ENCODE results near the gene VIL1. TPM values are rescaled to one million over a fixed set of nuclear protein-coding genes. Genes with fewer than 3 reads are reported as not detected.

Gene VIL1
- total RNA-seq, result not detected

DNA sequence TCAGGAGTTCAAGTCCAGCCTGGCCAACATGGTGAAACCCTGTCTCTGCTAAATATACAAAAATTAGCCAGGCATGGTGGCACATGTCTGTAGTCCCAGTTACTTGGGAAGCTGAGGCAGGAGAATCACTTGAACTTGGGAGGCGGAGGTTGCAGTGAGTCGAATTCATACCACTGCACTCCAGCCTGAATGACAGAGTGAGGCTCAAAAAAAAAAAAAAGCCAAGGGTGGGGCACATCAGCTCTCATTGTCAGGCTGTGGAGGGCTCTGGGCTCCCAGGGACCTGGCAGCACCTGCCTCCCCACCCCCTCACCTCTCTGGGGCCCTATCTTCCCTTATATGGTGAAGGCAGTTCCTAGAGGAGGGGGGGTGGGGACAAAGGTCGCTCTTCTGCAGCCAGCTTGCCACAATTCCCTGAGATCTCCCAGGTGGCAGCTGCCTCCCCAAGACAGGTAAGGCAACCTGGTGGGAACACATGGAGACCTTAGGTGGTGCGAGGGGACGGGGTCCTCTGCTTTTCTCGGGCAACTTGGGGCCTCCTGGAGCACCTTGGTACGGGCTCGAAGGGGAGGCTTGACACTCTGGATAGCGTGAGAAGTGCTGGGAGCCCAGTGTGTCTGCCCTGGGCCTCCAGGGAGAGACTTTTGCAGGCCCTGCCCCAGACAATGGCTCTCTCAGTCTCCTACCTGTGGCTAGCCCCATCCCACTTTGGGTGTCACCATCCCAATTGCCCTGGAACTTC lies at the start of gene VIL1:
Gene VIL1 (plus strand): TSS at position 407 of the 742 bp plus-strand sequence. CDS start 4,656 bp downstream, outside the sequence.
- Histone ChIP-seq H3K27me3 (no peaks in the 10 kb centered on the region), H3K9me3 (no peaks in the 10 kb centered on the region), H3K36me3 (no peaks in the 10 kb centered on the region), H3K27ac (peak within 1 kb of the TSS in 1 of 4 donors; percentile 40), H3K4me3 (peak within 1 kb of the TSS in 1 of 4 donors; percentile 12), H3K4me1 (no peaks in the 10 kb centered on the region)
- WGBS, 2 donors, result 82 to 83% methylated on average over 5 to 9 of the region's 9 CpGs
- DNase-seq (ENCODE audit: low spot score in 2 of 2), result no peak
- TF ChIP-seq, protein P1, sequence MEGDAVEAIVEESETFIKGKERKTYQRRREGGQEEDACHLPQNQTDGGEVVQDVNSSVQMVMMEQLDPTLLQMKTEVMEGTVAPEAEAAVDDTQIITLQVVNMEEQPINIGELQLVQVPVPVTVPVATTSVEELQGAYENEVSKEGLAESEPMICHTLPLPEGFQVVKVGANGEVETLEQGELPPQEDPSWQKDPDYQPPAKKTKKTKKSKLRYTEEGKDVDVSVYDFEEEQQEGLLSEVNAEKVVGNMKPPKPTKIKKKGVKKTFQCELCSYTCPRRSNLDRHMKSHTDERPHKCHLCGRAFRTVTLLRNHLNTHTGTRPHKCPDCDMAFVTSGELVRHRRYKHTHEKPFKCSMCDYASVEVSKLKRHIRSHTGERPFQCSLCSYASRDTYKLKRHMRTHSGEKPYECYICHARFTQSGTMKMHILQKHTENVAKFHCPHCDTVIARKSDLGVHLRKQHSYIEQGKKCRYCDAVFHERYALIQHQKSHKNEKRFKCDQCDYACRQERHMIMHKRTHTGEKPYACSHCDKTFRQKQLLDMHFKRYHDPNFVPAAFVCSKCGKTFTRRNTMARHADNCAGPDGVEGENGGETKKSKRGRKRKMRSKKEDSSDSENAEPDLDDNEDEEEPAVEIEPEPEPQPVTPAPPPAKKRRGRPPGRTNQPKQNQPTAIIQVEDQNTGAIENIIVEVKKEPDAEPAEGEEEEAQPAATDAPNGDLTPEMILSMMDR (IDR thresholded peaks at IDR 0.05), result no peak
- TF ChIP-seq EP300 (IDR thresholded peaks at IDR 0.05), result no peak
- TF ChIP-seq POLR2A (IDR thresholded peaks at IDR 0.05), result no peak

DNA sequence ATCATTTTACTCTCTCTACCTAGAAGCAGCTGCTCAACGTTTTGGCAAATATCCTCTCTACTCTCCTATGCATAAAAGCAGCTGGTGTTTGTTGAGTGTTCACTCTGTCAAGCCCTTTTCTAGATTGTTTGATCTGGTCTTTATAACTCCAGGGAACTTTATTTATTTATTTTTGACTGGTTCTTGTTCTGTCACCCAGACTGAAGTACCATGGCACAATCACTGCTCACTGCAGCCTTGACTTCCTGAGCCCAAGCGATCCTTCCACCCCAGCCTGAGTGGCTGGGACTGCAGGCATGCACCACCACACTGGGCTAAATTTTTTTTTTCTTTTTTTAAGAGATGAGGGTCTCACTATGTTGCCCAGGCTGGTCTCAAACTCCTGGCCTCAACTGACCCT lies 49.6 kb upstream of the VIL1 start:
- Histone ChIP-seq H3K27ac (peak overlapping the region in 3 of 4 donors; percentile 83 to 94 (median 91)), H3K4me3 (peak overlapping the region in 1 of 4 donors; percentile 61), H3K27me3 (no peaks in the 10 kb centered on the region), H3K9me3 (peaks cover 0 to 7% (median 0%) of the 10 kb centered on the region in 4 donors), H3K36me3 (no peaks in the 10 kb centered on the region), H3K4me1 (peaks cover 0 to 28% (median 7%) of the 10 kb centered on the region in 4 donors)
- DNase-seq (ENCODE audit: low spot score in 2 of 2), result no peak
- 57 to 60% methylated on average over 2 of the region's 2 CpGs for WGBS, 2 donors
- TF ChIP-seq POLR2A (IDR thresholded peaks at IDR 0.05), result no peak
- TF ChIP-seq, protein P1 (IDR thresholded peaks at IDR 0.05), result no peak
- no peak for TF ChIP-seq EP300 (IDR thresholded peaks at IDR 0.05)

DNA sequence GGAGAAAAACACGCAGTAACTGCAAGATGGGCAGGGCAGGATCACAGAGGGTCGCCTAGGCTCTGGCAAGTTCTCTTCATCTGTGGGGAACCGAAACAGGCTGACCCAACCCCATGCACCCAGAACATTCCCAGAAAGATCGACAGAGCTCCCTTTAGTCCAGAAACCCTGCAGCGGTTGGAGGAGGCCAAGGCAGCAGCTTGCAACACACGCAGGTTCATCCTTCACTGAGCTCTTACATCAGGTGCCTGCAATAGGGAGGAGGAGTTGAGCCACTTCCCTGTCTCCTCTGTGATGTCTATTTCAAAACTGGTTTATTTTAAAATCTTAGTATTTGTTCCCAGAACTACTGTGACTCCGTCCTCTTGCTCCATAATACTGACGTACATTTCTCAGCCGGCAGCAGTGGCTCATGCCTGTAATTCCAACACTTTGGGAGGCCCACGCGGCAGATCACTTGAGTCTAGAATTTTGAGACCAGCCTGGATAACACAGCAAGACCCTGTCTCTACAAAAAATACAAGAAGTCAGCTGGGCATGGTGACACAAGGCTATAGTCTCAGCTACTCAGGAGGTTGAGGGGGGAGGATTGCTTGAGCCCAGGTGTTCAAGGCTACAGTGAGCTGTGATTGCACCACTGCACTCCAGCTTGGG lies 48.4 kb upstream of the VIL1 start:
- H3K27me3 ChIP-seq, result no peaks in the 10 kb centered on the region
- H3K27ac ChIP-seq, result peak overlapping the region; percentile 27 to 94 (median 76)
- TF ChIP-seq POLR2A (IDR thresholded peaks at IDR 0.05) (no peak), EP300 (IDR thresholded peaks at IDR 0.05) (peak; percentile 78 to 88)
- TF ChIP-seq, protein P1 (IDR thresholded peaks at IDR 0.05), result no peak
- peaks cover 0 to 7% (median 0%) of the 10 kb centered on the region in 4 donors for H3K9me3 ChIP-seq
- no peaks in the 10 kb centered on the region for H3K36me3 ChIP-seq
- H3K4me1 ChIP-seq, result peaks cover 0 to 28% (median 7%) of the 10 kb centered on the region in 4 donors
- peak in 1 of 2 donors; percentile 64 for DNase-seq (ENCODE audit: low spot score in 2 of 2)
- 59 to 61% methylated on average over 11 of the region's 11 CpGs for WGBS, 2 donors
- H3K4me3 ChIP-seq, result no peak overlapping the region

DNA sequence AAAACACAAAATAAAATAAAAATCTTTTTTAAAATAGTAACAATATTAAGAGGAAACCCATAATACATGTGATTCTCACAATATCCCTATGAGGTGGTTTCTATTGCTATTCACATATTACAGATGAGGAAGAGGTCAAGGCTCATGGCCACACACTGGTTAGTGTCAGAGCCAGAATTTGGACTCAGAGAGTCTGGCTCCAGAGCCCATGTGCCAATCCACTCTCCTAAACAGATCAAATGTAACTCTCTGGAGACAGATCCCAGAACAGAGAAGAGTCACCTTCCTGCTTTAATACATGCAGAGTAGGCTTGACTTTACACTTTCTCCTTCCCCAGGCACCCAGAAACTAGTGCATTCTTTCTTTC lies 47.0 kb upstream of the VIL1 start:
- H3K27ac ChIP-seq, result peak overlapping the region in 2 of 4 donors; percentile 81 to 91
- H3K4me3 ChIP-seq, result no peak overlapping the region
- H3K4me1 ChIP-seq, result peaks cover 0 to 28% (median 7%) of the 10 kb centered on the region in 4 donors
- H3K27me3 ChIP-seq, result no peaks in the 10 kb centered on the region
- no peaks in the 10 kb centered on the region for H3K36me3 ChIP-seq
- peaks cover 0 to 2% (median 0%) of the 10 kb centered on the region in 4 donors for H3K9me3 ChIP-seq
- TF ChIP-seq POLR2A (IDR thresholded peaks at IDR 0.05) (no peak), EP300 (IDR thresholded peaks at IDR 0.05) (no peak)
- TF ChIP-seq, protein P1 (IDR thresholded peaks at IDR 0.05), result no peak
- no peak for DNase-seq (ENCODE audit: low spot score in 2 of 2)

DNA sequence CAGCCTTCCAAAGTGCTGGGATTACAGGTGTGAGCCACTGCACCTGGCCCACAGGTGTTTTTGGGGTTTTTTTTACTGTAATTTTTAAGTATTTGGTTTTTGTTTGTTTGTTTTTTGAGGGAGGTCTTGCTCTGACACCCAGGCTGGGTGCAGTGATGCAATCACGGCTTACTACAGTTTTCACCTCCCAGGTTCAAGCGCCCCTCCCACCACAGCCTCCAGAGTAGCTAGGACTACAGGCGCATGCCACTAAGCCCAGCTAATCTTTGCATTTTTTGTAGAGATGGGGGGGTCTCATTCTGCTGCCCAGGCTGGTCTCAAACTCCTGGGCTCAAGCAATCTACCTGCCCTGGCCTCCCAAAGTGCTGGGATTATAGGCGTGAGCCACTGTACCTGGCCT lies 44.1 kb upstream of the VIL1 start:
- Histone ChIP-seq H3K27me3 (no peaks in the 10 kb centered on the region), H3K27ac (no peak overlapping the region), H3K9me3 (no peaks in the 10 kb centered on the region), H3K36me3 (no peaks in the 10 kb centered on the region), H3K4me1 (peaks cover 0 to 6% (median 2%) of the 10 kb centered on the region in 4 donors), H3K4me3 (no peak overlapping the region)
- DNase-seq (ENCODE audit: low spot score in 2 of 2), result no peak
- no peak for TF ChIP-seq EP300 (IDR thresholded peaks at IDR 0.05)
- TF ChIP-seq POLR2A (IDR thresholded peaks at IDR 0.05), result no peak
- TF ChIP-seq, protein P1 (IDR thresholded peaks at IDR 0.05), result no peak
- WGBS, 2 donors, result 70 to 82% methylated on average over 4 of the region's 4 CpGs

All from tibial nerve (tissue), 4 donors.